HepG2 (cell line): Measurements from ENCODE around the gene WDR81. TPM values are rescaled to one million over a fixed set of nuclear protein-coding genes. Genes with fewer than 3 reads are reported as not detected.

Source experiments
- ARHGAP35 ChIP-seq: sonication (generic); formaldehyde crosslinking; IDR thresholded peaks from 2 replicates; pipeline ENCODE4 v1.9.0; 2022; ENCODE audit warnings: mild to moderate bottlenecking, inconsistent platforms, moderate library complexity, missing genetic modification reagents, borderline replicate concordance
- ARID3A ChIP-seq: IDR thresholded peaks from 2 replicates; pipeline ENCODE4 v1.6.1; 2012; ENCODE audit warnings: low read depth, low read length, improper control_type of control experiment
- CHD2 ChIP-seq: IDR thresholded peaks from 2 replicates; pipeline ENCODE4 v1.6.1; 2011; ENCODE audit warnings: low read depth, low read length, improper control_type of control experiment
- HBP1 ChIP-seq: IDR thresholded peaks from 2 replicates; pipeline ENCODE4 v1.6.1; 2016; ENCODE audit warnings: low read depth, control low read depth
- HNF1B ChIP-seq: sonication (generic); formaldehyde crosslinking; IDR thresholded peaks from 2 replicates; pipeline ENCODE4 v1.5.1; 2020; ENCODE audit warnings: mild to moderate bottlenecking, moderate library complexity, missing genetic modification reagents
- HNRNPUL1 ChIP-seq: fragments of 200-400 bp; formaldehyde crosslinking; IDR thresholded peaks from 2 replicates; pipeline ENCODE4 v1.6.1; 2017; ENCODE audit warnings: low read depth, mild to moderate bottlenecking, low read length, moderate library complexity
- KLF6 ChIP-seq: IDR thresholded peaks from 2 replicates; pipeline ENCODE4 v1.8.0; 2016; ENCODE audit warnings: missing biosample characterization, missing genetic modification reagents
- MEIS1 ChIP-seq: sonication (generic); formaldehyde crosslinking; IDR thresholded peaks from 2 replicates; pipeline ENCODE4 v1.9.0; 2021; ENCODE audit warnings: mild to moderate bottlenecking, missing genetic modification reagents, moderate library complexity, borderline replicate concordance
- RFX1 ChIP-seq: fragments of 450-650 bp; IDR thresholded peaks from 2 replicates; pipeline ENCODE4 v1.6.1; 2017
- RFXANK ChIP-seq: IDR thresholded peaks from 2 replicates; pipeline ENCODE4 v1.6.1; 2016
- SIN3A ChIP-seq: IDR thresholded peaks from 2 replicates; pipeline ENCODE4 v1.6.1; 2011; ENCODE audit warnings: low read depth, mild to moderate bottlenecking, control low read depth, low read length, borderline replicate concordance
- SKI ChIP-seq: fragments of 450-650 bp; IDR thresholded peaks from one replicate; pipeline ENCODE4 v1.6.1; 2018; ENCODE audit warnings: mild to moderate bottlenecking; ENCODE audit not compliant: partially characterized antibody
- SP2 ChIP-seq: sonication (generic); formaldehyde crosslinking; IDR thresholded peaks from 2 replicates; pipeline ENCODE4 v1.5.1; 2020; ENCODE audit warnings: mild to moderate bottlenecking, missing genetic modification reagents
- U2AF1 ChIP-seq: fragments of 200-400 bp; formaldehyde crosslinking; optimal IDR thresholded peaks from 2 replicates; pipeline ENCODE3; 2017; ENCODE audit warnings: mild to moderate bottlenecking, low read depth, low read length
- XRCC5 ChIP-seq: fragments of 200-400 bp; formaldehyde crosslinking; optimal IDR thresholded peaks from 2 replicates; pipeline ENCODE3; 2017; ENCODE audit warnings: mild to moderate bottlenecking, low read length
- ZFP36L1 ChIP-seq: sonication (generic); formaldehyde crosslinking; IDR thresholded peaks from 2 replicates; pipeline ENCODE4 v1.8.0; 2022; ENCODE audit warnings: mild to moderate bottlenecking, missing genetic modification reagents, moderate library complexity
- ZNF501 ChIP-seq: sonication (generic); formaldehyde crosslinking; IDR thresholded peaks from 2 replicates; pipeline ENCODE4 v1.5.1; 2020; ENCODE audit warnings: mild to moderate bottlenecking, moderate library complexity, missing genetic modification reagents
- ZNF552 ChIP-seq: sonication (generic); formaldehyde crosslinking; IDR thresholded peaks from 2 replicates; pipeline ENCODE4 v1.9.0; 2022; ENCODE audit warnings: missing genetic modification reagents, mild to moderate bottlenecking, borderline replicate concordance
- polyA plus RNA-seq, 8 experiments: library from polyadenylated mRNA; depleted of rRNA in 3 of 8; stranded (reverse) in 7 of 8; unstranded in 1 of 8; fragments of >200 nt; fragmentation: Illumina TruSeq in 4 of 8; extraction: Trizol in 4 of 8; gene quantifications; 2 replicates each; pipeline versions ENCODE4 v1.2.1 to v1.2.3, GENCODE V29; 2011 to 2016; ENCODE audit warnings: low read depth in 4 of 8, missing spikeins in 1 of 8, mixed read lengths in 1 of 8; ENCODE audit not compliant: insufficient read depth in 1 of 8
- total RNA-seq, 5 experiments: library from RNA; depleted of rRNA; stranded (reverse); fragments of >200 nt; fragmentation: Illumina TruSeq; extraction: Trizol; gene quantifications; 2 replicates each; pipeline ENCODE4 v1.2.3, GENCODE V29; 2016; ENCODE audit warnings: low read depth in 1 of 5
- TF ChIP-seq, protein P1 (sequence below): IDR thresholded peaks from 2 replicates; pipeline ENCODE4 v1.6.1; 2016; ENCODE audit warnings: mild to moderate bottlenecking
- TF ChIP-seq, protein P2 (sequence below): sonication (generic); formaldehyde crosslinking; IDR thresholded peaks from 2 replicates; pipeline ENCODE4 v1.4.0; 2020; ENCODE audit warnings: missing genetic modification reagents
- TF ChIP-seq, protein P3 (sequence below): sonication (generic); formaldehyde crosslinking; IDR thresholded peaks from 2 replicates; pipeline ENCODE4 v1.8.0; 2022; ENCODE audit warnings: mild to moderate bottlenecking, missing genetic modification reagents, moderate library complexity

The WDR81 gene
- total and polyA plus RNA-seq, 2 of the 13 experiments (the other 11 are each of a cell fraction or from before 2014, with no cell fraction given), result 9.1 to 16.7 TPM

DNA sequence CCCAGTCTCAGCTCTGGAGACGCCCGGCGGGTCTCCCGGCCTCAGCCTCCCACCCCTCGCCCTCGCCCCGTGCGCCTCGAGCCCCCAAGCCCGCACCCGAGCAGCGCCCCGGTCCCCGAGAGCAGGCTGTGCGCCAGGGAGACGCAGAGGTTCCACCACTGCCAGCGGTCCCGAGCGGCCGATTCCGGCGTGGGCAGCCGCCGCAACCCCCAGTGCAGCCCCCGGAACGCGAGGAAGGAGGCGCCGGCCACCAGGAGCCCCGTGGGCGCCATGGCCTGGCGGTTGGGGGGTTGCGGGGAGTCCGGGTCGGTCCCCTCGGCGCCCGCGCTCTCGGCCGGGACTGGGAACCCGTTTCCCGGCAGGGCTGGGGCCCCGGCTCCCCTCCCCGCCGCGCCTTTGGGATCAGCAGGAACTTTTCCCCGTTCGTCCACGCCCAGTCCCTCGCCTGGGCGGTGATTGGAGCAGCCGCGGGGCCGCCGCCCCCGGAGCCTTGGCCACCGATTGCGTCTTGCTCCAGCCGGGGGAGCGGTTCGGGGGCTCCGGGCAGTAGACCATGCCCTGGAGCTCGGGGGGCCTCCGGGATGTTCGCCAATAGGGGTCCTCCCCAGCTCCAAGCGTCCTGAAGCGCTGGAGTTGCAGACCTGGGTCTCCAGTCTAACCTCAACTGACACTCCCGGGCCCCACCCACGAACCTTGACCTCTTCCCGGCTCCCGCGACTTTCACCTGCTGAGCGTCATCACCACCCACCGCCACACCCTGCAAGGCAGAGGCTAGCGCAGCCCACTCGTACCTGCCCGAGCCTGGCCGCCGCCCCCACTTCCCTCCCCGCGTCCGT, 14.3 kb upstream of the WDR81 start, which contains the start of gene TLCD2 (continued):
- TF ChIP-seq, protein P1, sequence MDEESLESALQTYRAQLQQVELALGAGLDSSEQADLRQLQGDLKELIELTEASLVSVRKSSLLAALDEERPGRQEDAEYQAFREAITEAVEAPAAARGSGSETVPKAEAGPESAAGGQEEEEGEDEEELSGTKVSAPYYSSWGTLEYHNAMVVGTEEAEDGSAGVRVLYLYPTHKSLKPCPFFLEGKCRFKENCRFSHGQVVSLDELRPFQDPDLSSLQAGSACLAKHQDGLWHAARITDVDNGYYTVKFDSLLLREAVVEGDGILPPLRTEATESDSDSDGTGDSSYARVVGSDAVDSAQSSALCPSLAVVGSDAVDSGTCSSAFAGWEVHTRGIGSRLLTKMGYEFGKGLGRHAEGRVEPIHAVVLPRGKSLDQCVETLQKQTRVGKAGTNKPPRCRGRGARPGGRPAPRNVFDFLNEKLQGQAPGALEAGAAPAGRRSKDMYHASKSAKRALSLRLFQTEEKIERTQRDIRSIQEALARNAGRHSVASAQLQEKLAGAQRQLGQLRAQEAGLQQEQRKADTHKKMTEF (CRISPR knock-in tag), result peak; percentile 68; the same call in 1 of the 2 replicates
- TF ChIP-seq ZNF501 (CRISPR knock-in tag), result peak; percentile 69
- no peak for TF ChIP-seq U2AF1
- no peak for TF ChIP-seq RFXANK (CRISPR knock-in tag)
- TF ChIP-seq HNF1B, result peak; percentile 29; the same call in 1 of the 2 replicates
- peak; percentile 46; the same call in 1 of the 2 replicates for TF ChIP-seq SP2 (CRISPR knock-in tag)
- TF ChIP-seq KLF6 (CRISPR knock-in tag), result 0 out of 2 replicates have a peak, but pooled peaks have one; percentile 30
- TF ChIP-seq SKI, result no peak
- no peak for TF ChIP-seq ARID3A
- TF ChIP-seq RFX1, result no peak
- TF ChIP-seq, protein P2, sequence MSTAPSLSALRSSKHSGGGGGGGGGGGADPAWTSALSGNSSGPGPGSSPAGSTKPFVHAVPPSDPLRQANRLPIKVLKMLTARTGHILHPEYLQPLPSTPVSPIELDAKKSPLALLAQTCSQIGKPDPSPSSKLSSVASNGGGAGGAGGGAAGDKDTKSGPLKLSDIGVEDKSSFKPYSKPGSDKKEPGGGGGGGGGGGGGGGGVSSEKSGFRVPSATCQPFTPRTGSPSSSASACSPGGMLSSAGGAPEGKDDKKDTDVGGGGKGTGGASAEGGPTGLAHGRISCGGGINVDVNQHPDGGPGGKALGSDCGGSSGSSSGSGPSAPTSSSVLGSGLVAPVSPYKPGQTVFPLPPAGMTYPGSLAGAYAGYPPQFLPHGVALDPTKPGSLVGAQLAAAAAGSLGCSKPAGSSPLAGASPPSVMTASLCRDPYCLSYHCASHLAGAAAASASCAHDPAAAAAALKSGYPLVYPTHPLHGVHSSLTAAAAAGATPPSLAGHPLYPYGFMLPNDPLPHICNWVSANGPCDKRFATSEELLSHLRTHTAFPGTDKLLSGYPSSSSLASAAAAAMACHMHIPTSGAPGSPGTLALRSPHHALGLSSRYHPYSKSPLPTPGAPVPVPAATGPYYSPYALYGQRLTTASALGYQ (CRISPR knock-in tag), result no peak
- no peak; the same call in 1 of the 2 replicates for TF ChIP-seq HBP1 (CRISPR knock-in tag)
- TF ChIP-seq XRCC5, result no peak
- TF ChIP-seq ZNF552 (CRISPR knock-in tag), result no peak
- no peak for TF ChIP-seq ZFP36L1 (CRISPR knock-in tag)
- peak; percentile 38; the same call in 1 of the 2 replicates for TF ChIP-seq CHD2
- no peak for TF ChIP-seq ARHGAP35 (CRISPR knock-in tag)
- TF ChIP-seq MEIS1 (CRISPR knock-in tag), result no peak
- 0 out of 2 replicates have a peak, but pooled peaks have one; percentile 10 for TF ChIP-seq SIN3A
- TF ChIP-seq, protein P3, sequence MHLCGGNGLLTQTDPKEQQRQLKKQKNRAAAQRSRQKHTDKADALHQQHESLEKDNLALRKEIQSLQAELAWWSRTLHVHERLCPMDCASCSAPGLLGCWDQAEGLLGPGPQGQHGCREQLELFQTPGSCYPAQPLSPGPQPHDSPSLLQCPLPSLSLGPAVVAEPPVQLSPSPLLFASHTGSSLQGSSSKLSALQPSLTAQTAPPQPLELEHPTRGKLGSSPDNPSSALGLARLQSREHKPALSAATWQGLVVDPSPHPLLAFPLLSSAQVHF (CRISPR knock-in tag), result no peak
- TF ChIP-seq HNRNPUL1, result no peak
